ENCODE measurements around the gene MTUS2. TPM values are rescaled to one million over a fixed set of nuclear protein-coding genes. Genes with fewer than 3 reads are reported as not detected.

MTUS2 gene
- total and polyA plus RNA-seq, 4 donors = under 0.01 to 0.70 (median 0.15) TPM

DNA sequence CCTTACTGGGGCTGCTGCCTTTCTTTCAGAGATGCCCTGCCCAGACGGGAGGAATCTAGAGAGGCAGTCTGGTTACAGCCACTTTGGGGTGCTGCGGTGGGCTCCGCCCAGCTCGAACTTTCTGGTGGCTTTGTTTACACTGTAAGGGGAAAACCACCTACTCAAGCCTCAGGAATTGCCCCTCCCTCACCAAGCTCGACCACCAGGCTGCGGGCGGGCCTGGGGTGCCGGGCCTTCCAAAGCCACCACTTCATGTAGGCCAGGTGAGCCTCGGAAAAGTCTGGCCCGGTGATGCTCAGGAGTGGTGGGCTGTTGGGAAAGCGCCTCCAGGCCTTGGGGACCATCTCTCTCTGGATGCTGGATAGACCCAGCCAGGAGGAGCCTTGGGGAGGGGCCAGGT is 218.6 kb downstream of the MTUS2 start:
- H3K9me3 ChIP-seq (ENCODE audit: control insufficient read depth in 4 of 4, low read length in 3 of 4) = no peaks in the 10 kb centered on the region
- no peak for DNase-seq (ENCODE audit: low spot score)
- H3K4me1 ChIP-seq (ENCODE audit: control insufficient read depth in 4 of 4, insufficient read depth in 4 of 4, low read length in 3 of 4) = no peaks in the 10 kb centered on the region
- no peak overlapping the region for H3K4me3 ChIP-seq (ENCODE audit: low read depth in 1 of 3, low read length in 3 of 3)
- TF ChIP-seq GABPA (IDR thresholded peaks at IDR 0.05 in 1 of 2, conservative IDR thresholded peaks at IDR 0.05 in 1 of 2) (no peak), EGR1 (IDR thresholded peaks at IDR 0.05; ENCODE audit: low read depth in 2 of 2) (no peak), SP1 (IDR thresholded peaks at IDR 0.05) (no peak), FOXA2 (IDR thresholded peaks at IDR 0.05) (no peak), RXRA (IDR thresholded peaks at IDR 0.05) (no peak), HNF4G (IDR thresholded peaks at IDR 0.05) (no peak), HNF4A (conservative IDR thresholded peaks at IDR 0.05) (no peak), JUND (IDR thresholded peaks at IDR 0.05) (no peak), NR2F2 (IDR thresholded peaks at IDR 0.05) (no peak)
- TF ChIP-seq, protein P1, sequence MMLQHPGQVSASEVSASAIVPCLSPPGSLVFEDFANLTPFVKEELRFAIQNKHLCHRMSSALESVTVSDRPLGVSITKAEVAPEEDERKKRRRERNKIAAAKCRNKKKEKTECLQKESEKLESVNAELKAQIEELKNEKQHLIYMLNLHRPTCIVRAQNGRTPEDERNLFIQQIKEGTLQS (IDR thresholded peaks at IDR 0.05) = no peak
- TF ChIP-seq, protein P2, sequence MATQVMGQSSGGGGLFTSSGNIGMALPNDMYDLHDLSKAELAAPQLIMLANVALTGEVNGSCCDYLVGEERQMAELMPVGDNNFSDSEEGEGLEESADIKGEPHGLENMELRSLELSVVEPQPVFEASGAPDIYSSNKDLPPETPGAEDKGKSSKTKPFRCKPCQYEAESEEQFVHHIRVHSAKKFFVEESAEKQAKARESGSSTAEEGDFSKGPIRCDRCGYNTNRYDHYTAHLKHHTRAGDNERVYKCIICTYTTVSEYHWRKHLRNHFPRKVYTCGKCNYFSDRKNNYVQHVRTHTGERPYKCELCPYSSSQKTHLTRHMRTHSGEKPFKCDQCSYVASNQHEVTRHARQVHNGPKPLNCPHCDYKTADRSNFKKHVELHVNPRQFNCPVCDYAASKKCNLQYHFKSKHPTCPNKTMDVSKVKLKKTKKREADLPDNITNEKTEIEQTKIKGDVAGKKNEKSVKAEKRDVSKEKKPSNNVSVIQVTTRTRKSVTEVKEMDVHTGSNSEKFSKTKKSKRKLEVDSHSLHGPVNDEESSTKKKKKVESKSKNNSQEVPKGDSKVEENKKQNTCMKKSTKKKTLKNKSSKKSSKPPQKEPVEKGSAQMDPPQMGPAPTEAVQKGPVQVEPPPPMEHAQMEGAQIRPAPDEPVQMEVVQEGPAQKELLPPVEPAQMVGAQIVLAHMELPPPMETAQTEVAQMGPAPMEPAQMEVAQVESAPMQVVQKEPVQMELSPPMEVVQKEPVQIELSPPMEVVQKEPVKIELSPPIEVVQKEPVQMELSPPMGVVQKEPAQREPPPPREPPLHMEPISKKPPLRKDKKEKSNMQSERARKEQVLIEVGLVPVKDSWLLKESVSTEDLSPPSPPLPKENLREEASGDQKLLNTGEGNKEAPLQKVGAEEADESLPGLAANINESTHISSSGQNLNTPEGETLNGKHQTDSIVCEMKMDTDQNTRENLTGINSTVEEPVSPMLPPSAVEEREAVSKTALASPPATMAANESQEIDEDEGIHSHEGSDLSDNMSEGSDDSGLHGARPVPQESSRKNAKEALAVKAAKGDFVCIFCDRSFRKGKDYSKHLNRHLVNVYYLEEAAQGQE (IDR thresholded peaks at IDR 0.05) = no peak
- TF ChIP-seq, protein P3, sequence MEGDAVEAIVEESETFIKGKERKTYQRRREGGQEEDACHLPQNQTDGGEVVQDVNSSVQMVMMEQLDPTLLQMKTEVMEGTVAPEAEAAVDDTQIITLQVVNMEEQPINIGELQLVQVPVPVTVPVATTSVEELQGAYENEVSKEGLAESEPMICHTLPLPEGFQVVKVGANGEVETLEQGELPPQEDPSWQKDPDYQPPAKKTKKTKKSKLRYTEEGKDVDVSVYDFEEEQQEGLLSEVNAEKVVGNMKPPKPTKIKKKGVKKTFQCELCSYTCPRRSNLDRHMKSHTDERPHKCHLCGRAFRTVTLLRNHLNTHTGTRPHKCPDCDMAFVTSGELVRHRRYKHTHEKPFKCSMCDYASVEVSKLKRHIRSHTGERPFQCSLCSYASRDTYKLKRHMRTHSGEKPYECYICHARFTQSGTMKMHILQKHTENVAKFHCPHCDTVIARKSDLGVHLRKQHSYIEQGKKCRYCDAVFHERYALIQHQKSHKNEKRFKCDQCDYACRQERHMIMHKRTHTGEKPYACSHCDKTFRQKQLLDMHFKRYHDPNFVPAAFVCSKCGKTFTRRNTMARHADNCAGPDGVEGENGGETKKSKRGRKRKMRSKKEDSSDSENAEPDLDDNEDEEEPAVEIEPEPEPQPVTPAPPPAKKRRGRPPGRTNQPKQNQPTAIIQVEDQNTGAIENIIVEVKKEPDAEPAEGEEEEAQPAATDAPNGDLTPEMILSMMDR (IDR thresholded peaks at IDR 0.05; ENCODE audit: low read depth, low read length, missing input control) = no peak
- TF ChIP-seq, protein P4, sequence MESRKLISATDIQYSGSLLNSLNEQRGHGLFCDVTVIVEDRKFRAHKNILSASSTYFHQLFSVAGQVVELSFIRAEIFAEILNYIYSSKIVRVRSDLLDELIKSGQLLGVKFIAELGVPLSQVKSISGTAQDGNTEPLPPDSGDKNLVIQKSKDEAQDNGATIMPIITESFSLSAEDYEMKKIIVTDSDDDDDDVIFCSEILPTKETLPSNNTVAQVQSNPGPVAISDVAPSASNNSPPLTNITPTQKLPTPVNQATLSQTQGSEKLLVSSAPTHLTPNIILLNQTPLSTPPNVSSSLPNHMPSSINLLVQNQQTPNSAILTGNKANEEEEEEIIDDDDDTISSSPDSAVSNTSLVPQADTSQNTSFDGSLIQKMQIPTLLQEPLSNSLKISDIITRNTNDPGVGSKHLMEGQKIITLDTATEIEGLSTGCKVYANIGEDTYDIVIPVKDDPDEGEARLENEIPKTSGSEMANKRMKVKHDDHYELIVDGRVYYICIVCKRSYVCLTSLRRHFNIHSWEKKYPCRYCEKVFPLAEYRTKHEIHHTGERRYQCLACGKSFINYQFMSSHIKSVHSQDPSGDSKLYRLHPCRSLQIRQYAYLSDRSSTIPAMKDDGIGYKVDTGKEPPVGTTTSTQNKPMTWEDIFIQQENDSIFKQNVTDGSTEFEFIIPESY (IDR thresholded peaks at IDR 0.05) = no peak
- 89% methylated on average over 11 of the region's 11 CpGs for WGBS
- H3K36me3 ChIP-seq (ENCODE audit: control insufficient read depth in 4 of 4, insufficient read depth in 3 of 4, low read depth in 1 of 4, low read length in 3 of 4) = no peaks in the 10 kb centered on the region
- H3K27me3 ChIP-seq (ENCODE audit: control insufficient read depth in 4 of 4, insufficient read depth in 4 of 4, low read length in 3 of 4) = no peaks in the 10 kb centered on the region
- H3K9ac ChIP-seq (ENCODE audit: low read depth in 1 of 2, low read length in 2 of 2) = no peak overlapping the region
- H3K27ac ChIP-seq (ENCODE audit: low read depth in 1 of 2, low read length in 2 of 2) = no peak overlapping the region

DNA sequence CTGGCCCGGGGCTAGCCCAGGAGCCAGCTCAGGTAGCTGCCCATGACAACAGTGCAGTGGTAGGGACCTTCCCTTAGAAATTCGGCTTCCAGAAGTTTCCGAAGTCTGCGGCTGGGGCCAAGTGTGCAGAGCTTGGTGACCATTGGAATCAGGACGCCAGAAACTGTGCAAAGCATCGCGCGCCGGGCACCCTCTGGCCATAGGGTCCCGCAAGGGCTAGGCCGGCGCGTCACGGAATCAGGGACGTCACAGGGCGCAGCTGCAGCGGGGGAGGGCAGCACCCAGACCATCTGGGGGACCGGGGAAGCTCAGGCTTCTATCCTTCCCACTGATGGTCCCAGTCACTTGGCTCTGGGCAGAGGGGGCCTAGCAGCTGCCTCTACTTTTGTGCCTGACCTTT is 219.1 kb downstream of the MTUS2 start:
- Histone ChIP-seq H3K9me3 (ENCODE audit: control insufficient read depth in 4 of 4, low read length in 3 of 4) (no peaks in the 10 kb centered on the region), H3K9ac (ENCODE audit: low read depth in 1 of 2, low read length in 2 of 2) (no peak overlapping the region), H3K4me3 (ENCODE audit: low read depth in 1 of 3, low read length in 3 of 3) (no peak overlapping the region), H3K27me3 (ENCODE audit: control insufficient read depth in 4 of 4, insufficient read depth in 4 of 4, low read length in 3 of 4) (no peaks in the 10 kb centered on the region), H3K27ac (ENCODE audit: low read depth in 1 of 2, low read length in 2 of 2) (no peak overlapping the region), H3K4me1 (ENCODE audit: control insufficient read depth in 4 of 4, insufficient read depth in 4 of 4, low read length in 3 of 4) (no peaks in the 10 kb centered on the region), H3K36me3 (ENCODE audit: control insufficient read depth in 4 of 4, insufficient read depth in 3 of 4, low read depth in 1 of 4, low read length in 3 of 4) (no peaks in the 10 kb centered on the region)
- no peak for DNase-seq (ENCODE audit: low spot score)
- 91% methylated on average over 18 of the region's 18 CpGs for WGBS
- TF ChIP-seq, protein P2 (IDR thresholded peaks at IDR 0.05) = no peak
- no peak for TF ChIP-seq SP1 (IDR thresholded peaks at IDR 0.05)
- no peak for TF ChIP-seq HNF4A (conservative IDR thresholded peaks at IDR 0.05)
- TF ChIP-seq, protein P4 (IDR thresholded peaks at IDR 0.05) = no peak
- TF ChIP-seq RAD21 (IDR thresholded peaks at IDR 0.05) = no peak
- no peak for TF ChIP-seq RXRA (IDR thresholded peaks at IDR 0.05)
- TF ChIP-seq, protein P1 (IDR thresholded peaks at IDR 0.05) = no peak
- TF ChIP-seq GABPA (IDR thresholded peaks at IDR 0.05 in 1 of 2, conservative IDR thresholded peaks at IDR 0.05 in 1 of 2) = no peak
- TF ChIP-seq, protein P5, sequence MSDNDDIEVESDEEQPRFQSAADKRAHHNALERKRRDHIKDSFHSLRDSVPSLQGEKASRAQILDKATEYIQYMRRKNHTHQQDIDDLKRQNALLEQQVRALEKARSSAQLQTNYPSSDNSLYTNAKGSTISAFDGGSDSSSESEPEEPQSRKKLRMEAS (IDR thresholded peaks at IDR 0.05) = no peak
- no peak for TF ChIP-seq EGR1 (IDR thresholded peaks at IDR 0.05; ENCODE audit: low read depth in 2 of 2)
- no peak for TF ChIP-seq JUND (IDR thresholded peaks at IDR 0.05)
- TF ChIP-seq TAF1 (conservative IDR thresholded peaks at IDR 0.05) = no peak
